GM12865 (cell line): Measurements from ENCODE around the gene PARVG.

Experiments
- DNase-seq: peaks from one replicate; pipeline ENCODE4 v3.0.0; 2010; ENCODE audit warnings: low read depth
- H3K4me3 ChIP-seq: 2 replicates; pipeline ENCODE4 v1.5.1; 2011; ENCODE audit warnings: mild to moderate bottlenecking, low read depth, low read length, control low read depth
- TF ChIP-seq, protein P1 (sequence below): IDR thresholded peaks from 2 replicates; pipeline ENCODE4 v1.5.1; 2011; ENCODE audit warnings: low read length, control low read depth, low read depth, inconsistent platforms; ENCODE audit not compliant: insufficient read depth; ENCODE audit errors: missing control alignments

PARVG gene

DNA sequence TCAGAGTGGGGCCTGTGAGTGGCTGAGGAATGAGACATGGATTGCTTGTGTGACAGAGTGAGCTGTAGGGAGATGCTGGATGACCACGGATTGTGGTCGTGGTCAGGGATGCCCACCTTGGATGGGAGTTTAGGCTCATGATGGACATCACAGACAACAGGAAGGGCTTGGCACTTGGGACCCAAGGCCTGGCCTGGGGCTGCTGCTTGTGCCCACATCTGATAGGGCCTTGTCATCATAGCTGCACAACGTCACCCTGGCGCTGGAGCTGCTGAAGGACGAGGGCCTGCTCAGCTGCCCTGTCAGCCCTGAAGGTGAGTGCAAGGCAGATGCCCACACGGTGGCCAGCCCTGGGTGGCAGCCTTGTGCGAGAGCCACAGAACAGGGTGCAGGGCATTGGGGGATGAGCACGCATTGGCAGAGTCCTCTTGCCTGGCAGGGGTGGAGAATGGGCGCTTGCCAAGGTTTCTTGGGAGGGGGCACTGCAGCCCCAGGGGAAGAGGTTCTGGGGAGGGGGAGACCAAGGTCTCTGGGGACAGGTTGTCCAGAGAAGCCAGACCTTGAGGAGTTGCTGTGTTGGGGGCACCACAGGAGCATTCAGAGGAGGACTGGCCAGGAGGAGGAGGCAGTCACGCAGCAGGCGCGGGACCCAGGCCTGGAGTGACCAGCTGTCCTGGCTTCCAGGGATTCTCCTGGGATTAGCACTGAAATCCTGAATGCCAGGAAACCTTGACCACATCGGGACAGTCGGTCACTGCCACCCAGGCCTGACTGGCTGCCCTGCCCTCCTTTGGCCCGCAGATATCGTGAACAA, 25.0 kb downstream of the PARVG start:
- no peak for DNase-seq
- H3K4me3 ChIP-seq = no peak overlapping the region
- TF ChIP-seq, protein P1, sequence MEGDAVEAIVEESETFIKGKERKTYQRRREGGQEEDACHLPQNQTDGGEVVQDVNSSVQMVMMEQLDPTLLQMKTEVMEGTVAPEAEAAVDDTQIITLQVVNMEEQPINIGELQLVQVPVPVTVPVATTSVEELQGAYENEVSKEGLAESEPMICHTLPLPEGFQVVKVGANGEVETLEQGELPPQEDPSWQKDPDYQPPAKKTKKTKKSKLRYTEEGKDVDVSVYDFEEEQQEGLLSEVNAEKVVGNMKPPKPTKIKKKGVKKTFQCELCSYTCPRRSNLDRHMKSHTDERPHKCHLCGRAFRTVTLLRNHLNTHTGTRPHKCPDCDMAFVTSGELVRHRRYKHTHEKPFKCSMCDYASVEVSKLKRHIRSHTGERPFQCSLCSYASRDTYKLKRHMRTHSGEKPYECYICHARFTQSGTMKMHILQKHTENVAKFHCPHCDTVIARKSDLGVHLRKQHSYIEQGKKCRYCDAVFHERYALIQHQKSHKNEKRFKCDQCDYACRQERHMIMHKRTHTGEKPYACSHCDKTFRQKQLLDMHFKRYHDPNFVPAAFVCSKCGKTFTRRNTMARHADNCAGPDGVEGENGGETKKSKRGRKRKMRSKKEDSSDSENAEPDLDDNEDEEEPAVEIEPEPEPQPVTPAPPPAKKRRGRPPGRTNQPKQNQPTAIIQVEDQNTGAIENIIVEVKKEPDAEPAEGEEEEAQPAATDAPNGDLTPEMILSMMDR = no peak

DNA sequence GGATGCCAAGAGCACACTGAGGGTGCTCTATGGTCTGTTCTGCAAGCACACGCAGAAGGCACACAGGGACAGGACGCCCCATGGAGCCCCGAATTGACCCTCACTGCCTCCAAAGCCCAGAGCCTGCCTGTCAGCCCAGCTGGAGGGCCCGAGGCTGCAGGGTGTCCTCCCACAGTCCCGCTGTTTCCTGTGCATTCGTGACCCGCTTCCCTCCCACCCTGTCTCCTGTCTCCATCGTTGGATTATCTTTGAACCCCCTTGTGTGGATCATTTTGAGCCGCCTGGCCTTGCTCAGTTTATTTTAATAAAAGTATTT, 25.6 kb downstream of the PARVG start:
- TF ChIP-seq, protein P1 = no peak
- DNase-seq = no peak
- H3K4me3 ChIP-seq = no peak overlapping the region

DNA sequence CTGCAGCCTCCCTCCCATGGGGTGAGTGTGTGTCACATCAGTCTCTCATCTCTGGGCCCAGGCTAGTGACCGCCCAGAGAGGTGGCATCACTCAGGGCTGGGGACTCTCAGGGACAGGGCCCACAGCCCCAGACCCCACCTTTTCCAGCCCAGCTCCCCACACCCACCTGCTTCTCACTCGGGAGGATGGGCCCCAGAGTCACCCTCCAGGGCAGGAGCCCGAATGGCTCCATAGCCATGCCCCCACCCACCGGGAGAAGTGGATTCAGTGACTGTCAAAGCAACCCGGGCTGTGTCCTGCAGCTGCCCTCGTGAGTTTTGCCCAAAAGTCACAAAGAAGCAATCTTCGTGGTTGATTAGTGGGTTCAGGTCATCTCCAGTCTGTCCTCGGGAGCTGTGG, 26.0 kb downstream of the PARVG start:
- no peak for DNase-seq
- TF ChIP-seq, protein P1 = no peak
- H3K4me3 ChIP-seq = no peak overlapping the region

GRCh38 chr22:44207173-44207980, 26.7 kb downstream of the PARVG start:
- DNase-seq = no peak
- H3K4me3 ChIP-seq = no peak overlapping the region
- TF ChIP-seq, protein P1 = no peak

DNA sequence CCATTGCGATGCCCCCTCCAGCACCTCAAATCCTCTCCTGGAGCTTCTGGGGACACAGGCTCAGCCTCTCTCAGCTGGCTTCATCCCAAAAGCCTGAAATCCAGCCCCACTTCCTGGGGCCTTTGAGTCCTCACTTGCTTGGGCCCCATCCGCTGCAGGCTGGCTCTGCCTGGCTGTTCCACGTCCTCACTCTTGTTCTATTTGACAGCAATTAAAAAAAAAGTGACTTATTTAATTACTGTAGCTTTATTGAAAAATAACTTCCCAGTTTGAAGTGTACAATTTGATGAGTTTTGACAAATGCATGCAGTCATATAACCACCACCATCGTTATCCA, 27.2 kb downstream of the PARVG start:
- no peak for DNase-seq
- TF ChIP-seq, protein P1 = no peak
- H3K4me3 ChIP-seq = no peak overlapping the region

GRCh38 chr22:44209343-44209742, 28.6 kb downstream of the PARVG start:
- TF ChIP-seq, protein P1 = no peak
- no peak for DNase-seq
- H3K4me3 ChIP-seq = no peak overlapping the region
